Measurements from ENCODE around the gene PCK2. TPM values are rescaled to one million over a fixed set of nuclear protein-coding genes. Genes with fewer than 3 reads are reported as not detected.

Gene PCK2
- total and polyA plus RNA-seq, 2 donors (not counting 3 experiments of a cell fraction or from before 2014, with no cell fraction given), result 23.5 to 24.5 TPM

DNA sequence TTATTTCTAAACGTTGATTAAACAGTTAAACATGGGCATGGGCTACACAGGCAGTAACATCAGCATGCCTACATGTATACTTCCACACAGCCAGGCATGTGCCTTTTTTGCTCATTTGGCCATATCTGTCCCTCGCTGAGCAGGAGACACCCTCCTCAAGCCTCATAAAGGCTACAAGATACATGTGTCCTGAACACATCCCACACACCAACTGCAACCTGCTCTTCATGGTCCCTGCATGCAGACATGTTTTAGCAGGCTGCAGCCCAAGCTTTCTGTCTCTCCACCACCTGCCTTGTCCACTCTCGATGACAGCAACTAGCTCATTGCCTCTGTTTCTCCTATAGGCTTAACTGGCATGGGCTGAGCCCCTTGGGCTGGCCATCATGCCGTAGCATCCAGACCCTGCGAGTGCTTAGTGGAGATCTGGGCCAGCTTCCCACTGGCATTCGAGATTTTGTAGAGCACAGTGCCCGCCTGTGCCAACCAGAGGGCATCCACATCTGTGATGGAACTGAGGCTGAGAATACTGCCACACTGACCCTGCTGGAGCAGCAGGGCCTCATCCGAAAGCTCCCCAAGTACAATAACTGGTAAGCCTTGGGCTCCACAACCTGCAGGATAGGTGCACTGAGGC, 2.6 kb downstream of the PCK2 start:
- H3K36me3 ChIP-seq (ENCODE audit: control insufficient read depth in 2 of 2, extremely low read depth in 1 of 2, insufficient read depth in 2 of 2, low read length in 2 of 2), result peaks cover 0 to 2% of the 10 kb centered on the region in 2 experiments
- intact Hi-C loops (cut with micrococcal nuclease), result no loop called here
- H4K20me1 ChIP-seq (replicated peaks; ENCODE audit: control insufficient read depth, extremely low read depth, insufficient read depth, low read length), result no peaks in the 10 kb centered on the region
- no TSS peak for BruUV-seq (replicated peaks)
- H3K9ac ChIP-seq (replicated peaks; ENCODE audit: extremely low read depth, insufficient read depth, low read length), result no peak overlapping the region
- peaks cover 9% of the 10 kb centered on the region for H3K4me1 ChIP-seq (ENCODE audit: control insufficient read depth, extremely low read depth, insufficient read depth, low read length)
- H3K27me3 ChIP-seq (ENCODE audit: control insufficient read depth in 2 of 2, insufficient read depth in 2 of 2, low read length in 2 of 2), result no peaks in the 10 kb centered on the region
- H3K9me3 ChIP-seq (replicated peaks; ENCODE audit: control insufficient read depth, insufficient read depth, low read length), result no peaks in the 10 kb centered on the region
- CTCF ChIA-PET, result interaction anchor here (1.7 to 9.6 kb wide), 3 partner anchors 10 to 38 kb away, joined by 4 to 126 read pairs (median 7); no protein-coding TSS in a partner anchor
- H2AFZ ChIP-seq (ENCODE audit: low read depth, low read length), result no peak overlapping the region
- POLR2A ChIA-PET, result no interaction called here
- TF ChIP-seq MYC (IDR thresholded peaks at IDR 0.05; ENCODE audit: low read depth, low read length) (no peak), JUN (IDR thresholded peaks at IDR 0.05; ENCODE audit: borderline replicate concordance, insufficient read depth, insufficient read length, low read depth) (no peak), FOS (IDR thresholded peaks at IDR 0.05; ENCODE audit: borderline replicate concordance, insufficient read depth, low read length) (no peak)
- TF ChIP-seq, protein P1, sequence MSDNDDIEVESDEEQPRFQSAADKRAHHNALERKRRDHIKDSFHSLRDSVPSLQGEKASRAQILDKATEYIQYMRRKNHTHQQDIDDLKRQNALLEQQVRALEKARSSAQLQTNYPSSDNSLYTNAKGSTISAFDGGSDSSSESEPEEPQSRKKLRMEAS (IDR thresholded peaks at IDR 0.05; ENCODE audit: insufficient read depth, insufficient read length), result no peak
- peaks cover 4% of the 10 kb centered on the region for H3K79me2 ChIP-seq (ENCODE audit: control insufficient read depth, insufficient read depth, low read length)
- H3K4me3 ChIP-seq (replicated peaks in 1 of 3; ENCODE audit: insufficient read depth in 1 of 3, low read depth in 1 of 3, low read length in 3 of 3), result no peak overlapping the region
- H3K9me1 ChIP-seq (replicated peaks; ENCODE audit: control insufficient read depth, extremely low read depth, insufficient read depth, low read length), result no peaks in the 10 kb centered on the region
- dilution Hi-C loops (cut with MboI; ENCODE audit: extremely low pct_ligation_motif_present, low sequenced_read_pairs), result no loop called here
- DNase-seq (ENCODE audit: low read depth, low spot score) (no peak), FAIRE-seq (no peak)
- no peak overlapping the region for H3K4me2 ChIP-seq (ENCODE audit: insufficient read depth, low read length)
- H3K27ac ChIP-seq (ENCODE audit: insufficient read depth, low read depth, low read length), result no peak overlapping the region

- no peak overlapping the region for H3K4me2 ChIP-seq (ENCODE audit: insufficient read depth, low read length)
- H3K9me1 ChIP-seq (replicated peaks; ENCODE audit: control insufficient read depth, extremely low read depth, insufficient read depth, low read length), result no peaks in the 10 kb centered on the region
- TF ChIP-seq MYC (IDR thresholded peaks at IDR 0.05; ENCODE audit: low read depth, low read length) (no peak), JUN (IDR thresholded peaks at IDR 0.05; ENCODE audit: borderline replicate concordance, insufficient read depth, insufficient read length, low read depth) (no peak), CTCF (IDR thresholded peaks at IDR 0.05; ENCODE audit: extremely low read depth in 1 of 2, insufficient read depth in 1 of 2, low read depth in 1 of 2, low read length in 2 of 2) (no peak), FOS (IDR thresholded peaks at IDR 0.05; ENCODE audit: borderline replicate concordance, insufficient read depth, low read length) (no peak), POLR2AphosphoS5 (IDR thresholded peaks at IDR 0.05; ENCODE audit: insufficient read depth, low read depth, low read length) (no peak), GATA2 (IDR thresholded peaks at IDR 0.05; ENCODE audit: insufficient read depth, insufficient read length, low read depth, low read length) (no peak), POLR2A (IDR thresholded peaks at IDR 0.05; ENCODE audit: low read depth, low read length) (no peak), EZH2 (IDR thresholded peaks at IDR 0.05; ENCODE audit: borderline replicate concordance, low read depth, low read length, severe bottlenecking) (no peak)
- TF ChIP-seq, protein P1 (IDR thresholded peaks at IDR 0.05; ENCODE audit: insufficient read depth, insufficient read length), result no peak
- no peaks in the 10 kb centered on the region for H3K27me3 ChIP-seq (ENCODE audit: control insufficient read depth in 2 of 2, insufficient read depth in 2 of 2, low read length in 2 of 2)
- FAIRE-seq, result no peak
- dilution Hi-C loops (cut with MboI; ENCODE audit: extremely low pct_ligation_motif_present, low sequenced_read_pairs), result no loop called here
- CTCF ChIA-PET, result interaction anchor here (0.8 to 9.6 kb wide), 4 partner anchors 8 to 40 kb away, joined by 3 to 126 read pairs (median 6); no protein-coding TSS in a partner anchor
- H3K27ac ChIP-seq (ENCODE audit: insufficient read depth, low read depth, low read length), result no peak overlapping the region
- no TSS peak for BruUV-seq (replicated peaks)
- H3K9ac ChIP-seq (replicated peaks; ENCODE audit: extremely low read depth, insufficient read depth, low read length), result no peak overlapping the region
- no peak overlapping the region for H3K4me3 ChIP-seq (replicated peaks in 1 of 3; ENCODE audit: insufficient read depth in 1 of 3, low read depth in 1 of 3, low read length in 3 of 3)
- no peak overlapping the region for H2AFZ ChIP-seq (ENCODE audit: low read depth, low read length)
- no peak for DNase-seq (ENCODE audit: low read depth, low spot score)
- intact Hi-C loops (cut with micrococcal nuclease), result no loop called here
- POLR2A ChIA-PET, result no interaction called here
- no peaks in the 10 kb centered on the region for H3K9me3 ChIP-seq (replicated peaks; ENCODE audit: control insufficient read depth, insufficient read depth, low read length)
- peaks cover 4% of the 10 kb centered on the region for H3K79me2 ChIP-seq (ENCODE audit: control insufficient read depth, insufficient read depth, low read length)
- peaks cover 0 to 2% of the 10 kb centered on the region in 2 experiments for H3K36me3 ChIP-seq (ENCODE audit: control insufficient read depth in 2 of 2, extremely low read depth in 1 of 2, insufficient read depth in 2 of 2, low read length in 2 of 2)
- no peaks in the 10 kb centered on the region for H4K20me1 ChIP-seq (replicated peaks; ENCODE audit: control insufficient read depth, extremely low read depth, insufficient read depth, low read length)
- peaks cover 9% of the 10 kb centered on the region for H3K4me1 ChIP-seq (ENCODE audit: control insufficient read depth, extremely low read depth, insufficient read depth, low read length)
Observed at GRCh38 chr14:24098229-24098926, 4.3 kb downstream of the PCK2 start.
